Epithelial cell of esophagus (primary cell): ENCODE data around the gene OR51D1.

Experiments used
- DNase-seq: peaks from one replicate; pipeline ENCODE4 v3.0.0; 2010; ENCODE audit warnings: low read depth
- H3K4me3 ChIP-seq: 2 replicates; pipeline ENCODE4 v1.5.1; 2011; ENCODE audit warnings: mild to moderate bottlenecking, low read length, control low read depth
- CTCF ChIP-seq: IDR thresholded peaks from 2 replicates; pipeline ENCODE4 v1.5.1; 2011; ENCODE audit warnings: low read depth, mild to moderate bottlenecking, low read length, control low read depth, inconsistent platforms; ENCODE audit not compliant: insufficient read depth; ENCODE audit errors: missing control alignments

The OR51D1 gene

GRCh38 chr11:4636136-4636535 lies 1.1 kb upstream of the OR51D1 start:
- DNase-seq: no peak
- no peak overlapping the region for H3K4me3 ChIP-seq
- no peak for TF ChIP-seq CTCF

DNA sequence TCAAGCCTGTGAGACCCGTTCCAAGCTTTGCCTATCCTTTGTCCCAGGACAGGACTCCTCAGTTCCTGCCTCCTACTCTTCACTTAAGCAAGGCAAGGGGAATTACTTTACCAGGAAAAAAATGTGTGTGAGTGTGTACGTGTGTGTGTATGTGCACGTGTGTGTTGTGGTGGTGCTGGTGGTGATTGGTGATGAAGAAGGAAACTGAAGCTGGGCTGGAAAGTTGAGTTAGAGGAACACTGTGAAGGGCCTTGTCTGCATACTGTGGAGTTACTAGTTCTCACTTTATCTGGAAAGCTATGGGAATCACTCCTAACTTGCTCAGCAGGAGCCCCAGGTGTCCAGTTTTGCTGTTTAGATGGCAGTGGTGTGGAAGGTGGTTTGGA lies 378 bp downstream of the OR51D1 start:
- DNase-seq: no peak
- no peak for TF ChIP-seq CTCF
- H3K4me3 ChIP-seq: no peak overlapping the region

GRCh38 chr11:4639931-4640330 lies 2.7 kb downstream of the OR51D1 start:
- DNase-seq: no peak
- no peak for TF ChIP-seq CTCF
- H3K4me3 ChIP-seq: no peak overlapping the region

DNA sequence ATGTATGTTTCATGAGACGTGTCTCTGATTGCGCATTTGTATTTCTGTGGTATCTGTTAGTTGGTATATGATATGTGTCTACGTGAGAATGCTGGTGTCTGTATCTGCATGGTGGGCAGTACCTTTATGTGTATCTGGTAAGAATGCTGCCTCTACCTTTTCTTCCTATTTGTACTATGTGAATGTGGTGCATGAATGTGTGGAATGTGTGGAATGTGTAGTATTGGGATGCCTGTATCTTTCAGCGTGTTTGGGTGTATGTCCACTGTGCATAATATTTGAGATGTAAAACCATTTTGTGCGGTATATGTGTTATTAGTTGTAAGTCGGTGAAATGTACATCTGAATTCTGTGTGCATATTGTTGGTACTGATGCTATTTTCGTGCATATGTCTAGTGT lies 4.2 kb downstream of the OR51D1 start:
- DNase-seq: no peak
- TF ChIP-seq CTCF: no peak
- no peak overlapping the region for H3K4me3 ChIP-seq

DNA sequence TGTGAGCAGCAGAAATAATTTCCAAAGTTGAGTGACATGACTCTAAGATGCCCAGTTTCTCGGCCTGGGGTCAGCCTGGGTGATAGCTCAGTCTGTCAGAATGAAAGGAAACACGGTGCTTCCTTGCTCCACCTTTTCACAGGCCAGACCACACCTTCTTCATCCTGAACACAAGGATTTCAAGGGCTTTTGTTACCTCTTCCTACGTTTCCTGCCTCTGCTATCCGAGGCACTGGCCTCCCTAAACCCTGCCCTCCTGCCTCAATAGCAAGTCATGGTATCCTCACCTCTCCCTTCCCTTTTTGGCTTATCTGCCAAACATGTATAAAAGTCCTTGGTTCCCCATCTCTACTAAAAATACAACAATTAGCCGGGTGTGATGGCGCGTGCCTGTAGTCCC lies 4.8 kb downstream of the OR51D1 start:
- no peak for DNase-seq
- no peak overlapping the region for H3K4me3 ChIP-seq
- TF ChIP-seq CTCF: no peak

GRCh38 chr11:4643076-4643475 lies 5.8 kb downstream of the OR51D1 start:
- no peak overlapping the region for H3K4me3 ChIP-seq
- no peak for TF ChIP-seq CTCF
- DNase-seq: no peak

GRCh38 chr11:4643682-4644081 lies 6.4 kb downstream of the OR51D1 start, which contains the start of gene OR51E1:
TSS of gene OR51E1 (plus strand) at chr11:4643982. CDS start at chr11:4652527, 8,545 bp downstream.
- no peak for TF ChIP-seq CTCF
- no peak for DNase-seq
- no peak within 1 kb of the TSS for H3K4me3 ChIP-seq
